ENCODE data around the gene ATP2A2.
A peak's percentile ranks its signal among the peaks of the same experiment; 100 is the strongest.
"Not testable (repeated sequence)": the region's sequence is repeated elsewhere in the genome, so short reads cannot be mapped to it uniquely, and the experiment has no call there.

ATP2A2 gene

DNA sequence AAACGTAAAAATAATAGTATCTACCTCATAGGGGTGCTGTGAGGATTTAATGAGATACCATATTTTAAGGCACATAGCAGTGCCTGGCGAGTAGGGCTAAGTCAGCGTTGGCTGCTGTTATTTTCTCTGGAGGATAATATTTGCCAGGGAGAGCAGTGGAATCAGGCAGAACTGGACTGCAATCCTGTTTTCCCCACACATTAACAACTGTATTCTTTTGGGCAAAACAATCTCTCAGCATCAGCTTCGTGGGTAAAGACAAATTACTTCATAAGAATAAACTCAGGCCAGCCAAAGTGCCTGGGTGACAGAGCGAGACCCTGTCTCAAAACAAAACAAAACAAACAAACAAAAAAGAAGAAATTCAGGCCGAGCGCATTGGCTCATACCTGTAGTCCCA, 29.7 kb upstream of the ATP2A2 start:
- FAIRE-seq (no peak), DNase-seq (ENCODE audit: insufficient read length, low spot score) (no peak)
- TF ChIP-seq POLR2A (IDR thresholded peaks at IDR 0.05; ENCODE audit: low read depth, low read length), result no peak

DNA sequence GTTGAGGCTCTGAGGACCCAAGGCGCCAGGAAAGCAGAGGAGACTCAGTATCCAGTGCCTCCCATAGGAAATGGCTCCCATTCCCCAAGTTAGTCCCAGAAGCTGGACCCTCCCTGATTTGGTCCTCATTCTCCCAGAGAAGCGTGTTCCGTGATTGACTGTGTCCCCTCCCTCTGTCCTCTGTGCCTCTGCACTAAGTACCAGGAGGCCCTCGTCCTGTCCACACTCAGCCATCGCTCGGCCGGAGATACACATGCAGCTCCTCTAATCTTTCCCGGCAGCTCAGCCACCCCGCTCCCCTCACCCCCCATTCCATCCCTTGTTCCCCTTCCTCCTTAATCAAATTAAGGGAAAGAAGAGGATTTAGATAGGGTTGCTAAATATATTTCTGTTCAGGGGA, 28.3 kb upstream of the ATP2A2 start:
- no peak for DNase-seq (ENCODE audit: insufficient read length, low spot score)
- FAIRE-seq, result no peak
- TF ChIP-seq POLR2A (IDR thresholded peaks at IDR 0.05; ENCODE audit: low read depth, low read length), result no peak

DNA sequence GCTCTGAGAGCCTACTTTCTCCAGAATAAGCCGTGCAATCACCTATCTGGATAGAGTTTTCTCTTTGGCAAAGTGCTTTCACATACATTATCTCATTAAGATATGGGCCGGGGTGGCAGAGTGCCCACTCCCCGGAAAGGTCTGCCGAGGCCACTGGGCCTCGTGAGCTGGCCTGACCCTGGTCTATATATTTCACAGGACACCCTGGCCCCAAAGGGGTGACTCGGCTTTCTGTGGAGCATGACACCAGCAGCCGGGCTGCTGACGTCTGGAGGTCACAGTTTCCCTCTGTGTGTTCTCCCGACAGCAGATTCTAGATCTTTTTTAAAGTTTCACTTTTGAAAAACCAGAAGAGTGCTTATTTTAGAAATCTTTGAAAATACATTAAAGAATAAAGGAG, 27.9 kb upstream of the ATP2A2 start:
- no peak for DNase-seq (ENCODE audit: insufficient read length, low spot score)
- FAIRE-seq, result no peak
- no peak for TF ChIP-seq POLR2A (IDR thresholded peaks at IDR 0.05; ENCODE audit: low read depth, low read length)

DNA sequence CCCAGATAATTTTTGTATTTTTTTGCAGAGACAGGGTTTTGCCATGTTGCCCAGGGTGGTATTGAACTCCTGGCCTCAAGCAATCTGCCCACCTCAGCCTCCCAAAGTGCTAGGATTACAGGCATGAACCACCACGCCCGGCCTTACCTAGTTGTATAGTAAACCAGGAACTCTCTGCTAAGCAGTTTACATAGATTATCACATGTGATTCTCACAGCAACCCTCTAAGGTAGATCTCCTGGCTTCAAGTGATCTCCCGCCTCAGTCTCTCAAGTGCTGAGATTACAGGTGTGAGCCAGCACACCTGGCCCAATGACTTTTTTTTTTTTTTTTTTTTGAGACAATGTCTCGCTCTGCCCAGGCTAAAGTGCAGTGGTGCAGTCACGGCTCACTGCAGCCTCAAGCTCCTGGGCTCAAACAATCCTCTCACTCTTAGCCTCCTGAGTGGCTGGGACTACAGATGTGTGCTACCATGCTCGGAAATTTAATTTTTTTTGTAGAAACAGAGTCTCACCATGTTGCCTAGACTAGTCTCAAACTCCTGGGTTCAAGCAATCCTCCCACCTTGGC, 26.0 kb upstream of the ATP2A2 start:
- TF ChIP-seq POLR2A (IDR thresholded peaks at IDR 0.05; ENCODE audit: low read depth, low read length), result no peak
- no peak for FAIRE-seq
- no peak for DNase-seq (ENCODE audit: insufficient read length, low spot score)

DNA sequence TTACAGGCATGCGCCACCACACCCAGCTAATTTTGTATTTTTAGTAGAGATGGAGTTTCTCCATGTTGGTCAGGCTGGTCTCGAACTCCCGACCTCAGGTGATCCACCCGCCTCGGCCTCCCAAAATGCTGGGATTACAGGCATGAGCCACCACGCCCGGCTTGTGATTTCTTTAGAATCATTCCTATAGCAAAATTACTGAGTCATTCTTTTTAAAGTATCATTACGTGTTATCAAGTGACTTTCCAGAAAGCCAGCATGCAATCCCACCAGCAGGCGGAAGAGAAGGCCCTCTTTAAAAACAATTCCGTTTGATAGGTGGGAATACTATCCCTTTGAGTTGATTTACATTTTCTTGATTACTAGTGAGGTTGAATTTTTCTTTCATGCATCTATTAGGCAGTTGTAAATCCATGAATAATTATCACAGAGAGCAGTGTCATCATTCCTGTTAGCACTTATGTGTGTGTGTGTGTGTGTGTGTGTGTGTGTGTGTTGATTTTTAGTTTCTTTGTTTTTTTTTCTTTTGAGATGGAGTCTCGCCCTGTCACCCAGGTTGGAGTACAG, 25.1 kb upstream of the ATP2A2 start:
- DNase-seq (ENCODE audit: insufficient read length, low spot score); FAIRE-seq: not testable (repeated sequence)

DNA sequence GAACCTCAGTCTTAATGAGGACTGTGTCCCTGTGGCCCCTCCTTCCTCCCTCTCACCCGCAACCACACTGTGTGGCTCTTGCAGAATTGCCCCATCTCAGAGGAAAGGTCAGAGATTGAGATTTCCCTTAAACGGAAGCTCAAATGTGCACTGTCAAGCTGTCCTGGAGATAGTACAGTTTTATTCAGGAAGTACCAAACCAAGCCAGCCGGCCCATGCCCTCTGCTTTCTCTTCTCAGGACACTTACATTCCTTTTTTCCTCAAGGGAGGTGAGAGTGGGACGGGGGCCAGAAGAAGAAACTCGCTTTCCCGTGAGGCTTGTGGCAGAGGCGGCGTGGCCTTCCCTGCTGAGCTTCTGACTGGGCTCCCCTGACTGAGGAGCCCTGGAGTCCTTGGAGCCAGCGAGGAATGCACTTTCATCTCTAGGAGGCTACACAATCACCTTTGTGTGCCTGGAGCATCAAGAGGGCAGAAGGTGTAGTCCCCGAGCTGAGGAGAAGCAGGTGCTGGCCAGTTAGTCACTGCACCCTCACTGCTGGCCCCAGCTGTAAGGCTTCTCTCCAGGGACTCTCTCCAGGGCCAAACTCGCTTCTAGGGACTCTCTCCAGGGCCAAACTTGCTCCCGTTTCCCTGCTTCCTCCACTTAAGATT, 24.1 kb upstream of the ATP2A2 start:
- FAIRE-seq (no peak), DNase-seq (ENCODE audit: insufficient read length, low spot score) (no peak)
- TF ChIP-seq POLR2A (IDR thresholded peaks at IDR 0.05; ENCODE audit: low read depth, low read length), result no peak

DNA sequence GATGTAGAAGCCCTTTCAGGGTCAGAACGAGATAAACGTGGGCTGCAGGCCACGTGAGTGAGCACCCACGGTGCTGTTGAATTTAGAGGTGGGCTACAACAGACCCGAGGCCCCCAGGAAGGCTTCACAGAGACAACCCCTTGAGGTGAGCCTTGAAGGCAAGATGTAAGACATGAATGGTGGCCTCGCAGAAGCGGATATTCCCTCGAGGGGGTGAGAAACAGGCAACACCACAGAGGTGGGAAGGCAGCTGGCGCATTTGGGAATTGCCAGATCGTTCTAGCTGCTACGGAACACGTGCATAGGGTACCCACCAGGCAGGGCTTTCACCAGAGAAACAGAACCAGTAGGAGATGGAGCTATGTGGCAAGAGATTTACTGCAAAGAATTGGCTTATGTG, 22.6 kb upstream of the ATP2A2 start:
- no peak for DNase-seq (ENCODE audit: insufficient read length, low spot score)
- no peak for FAIRE-seq
- TF ChIP-seq POLR2A (IDR thresholded peaks at IDR 0.05; ENCODE audit: low read depth, low read length), result no peak

DNA sequence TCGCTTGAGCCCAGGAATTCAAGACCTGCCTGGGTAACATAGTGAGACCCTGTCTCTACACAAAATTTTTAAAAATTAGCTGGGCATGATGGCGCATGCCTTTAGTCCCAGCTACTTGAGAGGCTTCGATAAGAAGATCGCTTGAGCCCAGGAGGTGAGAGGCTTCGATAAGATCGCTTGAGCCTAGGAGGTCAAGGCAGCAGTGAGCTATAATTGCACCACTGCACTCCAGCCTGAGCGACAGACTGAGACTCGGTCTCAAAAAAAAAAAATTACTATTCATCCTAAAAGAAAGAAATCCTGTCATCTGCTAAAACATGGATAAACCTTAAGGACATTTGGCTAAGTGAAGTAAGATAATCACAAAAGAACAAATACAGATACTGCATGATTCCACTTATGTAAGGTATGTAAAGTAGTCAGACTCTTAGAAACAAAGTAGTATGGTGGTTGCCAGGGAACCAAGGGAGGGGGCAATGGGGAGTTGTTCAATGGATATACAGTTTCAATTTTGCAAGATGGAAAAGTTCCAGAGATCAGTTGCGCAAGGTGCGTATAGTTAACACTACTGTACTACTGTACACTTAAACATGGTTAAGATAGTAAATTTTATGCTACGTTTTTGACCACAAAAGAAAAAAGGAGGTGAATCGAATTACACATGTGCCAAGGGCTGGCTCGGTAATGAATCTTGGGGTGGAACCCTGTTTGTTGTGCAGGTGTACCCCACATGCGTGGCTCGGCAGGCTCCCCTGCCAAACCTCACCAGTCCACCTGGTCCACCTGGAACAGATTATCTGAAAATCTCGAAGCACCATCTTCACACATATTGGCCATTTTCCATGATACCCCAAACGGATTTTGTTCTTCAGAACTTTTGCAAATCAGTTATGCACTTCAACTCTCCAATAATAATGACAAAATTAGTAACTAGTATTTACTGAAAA, 18.3 kb upstream of the ATP2A2 start:
- DNase-seq (ENCODE audit: insufficient read length, low spot score), result no peak

DNA sequence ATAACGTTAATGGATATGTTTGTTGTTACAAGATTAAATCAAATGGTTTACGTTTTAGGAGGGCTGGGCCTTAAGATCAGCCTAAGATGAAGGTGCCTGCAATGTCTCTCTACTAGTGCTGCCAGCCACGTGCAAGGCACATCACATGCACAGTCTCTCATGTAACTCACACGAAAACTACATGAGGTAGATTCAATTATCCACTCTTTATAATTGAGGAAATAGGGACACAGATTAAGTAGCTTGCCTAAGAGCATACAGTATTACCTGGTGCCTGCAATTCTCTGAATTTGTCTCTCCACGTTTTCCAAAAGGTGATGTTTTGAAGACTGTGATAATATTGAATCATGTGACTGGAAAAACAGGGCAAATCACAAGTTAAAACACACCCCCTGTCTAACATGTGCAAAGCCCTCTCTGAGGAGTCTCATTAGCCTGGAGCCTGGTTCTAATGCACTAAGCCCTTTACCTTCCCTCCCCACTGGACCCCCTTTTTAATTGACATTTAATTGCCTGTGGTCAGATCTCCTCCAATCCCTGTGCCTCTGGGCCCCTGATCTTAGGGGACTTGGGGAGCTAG, 14.6 kb upstream of the ATP2A2 start:
- no peak for DNase-seq (ENCODE audit: insufficient read length, low spot score)
- no peak for TF ChIP-seq POLR2A (IDR thresholded peaks at IDR 0.05; ENCODE audit: low read depth, low read length)
- no peak for FAIRE-seq

More for the DNA sequence above, 18.3 kb upstream of the ATP2A2 start:
- no peak for FAIRE-seq
- no peak for TF ChIP-seq POLR2A (IDR thresholded peaks at IDR 0.05; ENCODE audit: low read depth, low read length)

DNA sequence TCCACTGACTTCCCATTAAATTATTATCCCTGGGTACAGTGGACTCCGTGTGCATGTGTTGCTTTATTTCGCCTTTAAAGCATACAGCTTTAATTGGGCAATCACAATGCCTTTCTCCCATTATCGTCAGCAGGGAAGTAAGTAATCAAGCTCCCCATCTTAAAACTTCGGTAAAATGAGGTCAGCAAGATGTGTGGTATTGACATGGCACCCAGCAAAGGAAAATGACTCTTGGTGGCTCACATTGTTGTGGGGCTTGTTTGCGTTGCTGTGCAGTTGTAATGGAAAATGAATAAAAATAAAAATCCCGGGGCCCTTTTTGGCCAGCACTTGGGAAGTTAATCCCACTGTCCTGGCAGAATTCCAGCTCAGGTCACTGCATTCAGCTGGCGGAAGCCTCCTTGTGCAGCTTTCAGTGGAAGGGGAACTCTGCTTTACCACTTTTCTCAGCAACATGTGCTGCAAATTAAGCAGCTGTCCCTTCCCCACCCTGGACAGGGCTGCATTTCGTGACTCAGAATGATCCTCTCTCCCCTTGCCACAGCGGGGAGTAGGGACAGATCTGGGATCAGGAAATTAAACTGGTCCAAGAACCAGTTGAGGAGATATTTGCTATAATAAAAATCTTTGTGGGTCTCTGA, 13.9 kb upstream of the ATP2A2 start:
- FAIRE-seq, result peak; percentile 36
- TF ChIP-seq POLR2A (IDR thresholded peaks at IDR 0.05; ENCODE audit: low read depth, low read length), result no peak
- DNase-seq (ENCODE audit: insufficient read length, low spot score), result peak; percentile 62

DNA sequence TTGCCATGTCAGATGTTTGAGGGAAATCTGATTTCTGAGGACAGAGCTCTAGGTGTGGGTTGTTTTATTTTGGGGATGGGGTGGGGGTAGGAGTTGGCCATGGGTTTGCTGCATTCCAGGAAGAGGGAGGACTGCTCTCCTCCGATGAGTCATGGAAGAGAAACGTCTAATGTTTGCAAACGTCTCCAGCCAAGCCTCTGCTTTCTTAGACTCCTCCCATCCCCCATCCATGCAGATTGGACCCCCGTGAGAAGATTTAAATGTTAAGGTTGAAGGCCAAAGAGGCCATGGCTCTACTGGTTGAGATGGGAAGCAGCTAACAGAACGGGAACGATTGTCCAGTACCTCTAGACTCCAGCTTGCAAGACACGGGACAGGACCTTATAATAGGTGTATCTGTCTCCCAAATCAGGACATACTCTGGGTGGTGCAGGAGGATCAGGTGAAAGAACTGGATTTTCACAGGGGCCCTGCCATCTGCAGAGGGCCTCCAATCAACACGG, 11.4 kb upstream of the ATP2A2 start:
- no peak for TF ChIP-seq POLR2A (IDR thresholded peaks at IDR 0.05; ENCODE audit: low read depth, low read length)
- no peak for FAIRE-seq
- peak; percentile 65 for DNase-seq (ENCODE audit: insufficient read length, low spot score)

DNA sequence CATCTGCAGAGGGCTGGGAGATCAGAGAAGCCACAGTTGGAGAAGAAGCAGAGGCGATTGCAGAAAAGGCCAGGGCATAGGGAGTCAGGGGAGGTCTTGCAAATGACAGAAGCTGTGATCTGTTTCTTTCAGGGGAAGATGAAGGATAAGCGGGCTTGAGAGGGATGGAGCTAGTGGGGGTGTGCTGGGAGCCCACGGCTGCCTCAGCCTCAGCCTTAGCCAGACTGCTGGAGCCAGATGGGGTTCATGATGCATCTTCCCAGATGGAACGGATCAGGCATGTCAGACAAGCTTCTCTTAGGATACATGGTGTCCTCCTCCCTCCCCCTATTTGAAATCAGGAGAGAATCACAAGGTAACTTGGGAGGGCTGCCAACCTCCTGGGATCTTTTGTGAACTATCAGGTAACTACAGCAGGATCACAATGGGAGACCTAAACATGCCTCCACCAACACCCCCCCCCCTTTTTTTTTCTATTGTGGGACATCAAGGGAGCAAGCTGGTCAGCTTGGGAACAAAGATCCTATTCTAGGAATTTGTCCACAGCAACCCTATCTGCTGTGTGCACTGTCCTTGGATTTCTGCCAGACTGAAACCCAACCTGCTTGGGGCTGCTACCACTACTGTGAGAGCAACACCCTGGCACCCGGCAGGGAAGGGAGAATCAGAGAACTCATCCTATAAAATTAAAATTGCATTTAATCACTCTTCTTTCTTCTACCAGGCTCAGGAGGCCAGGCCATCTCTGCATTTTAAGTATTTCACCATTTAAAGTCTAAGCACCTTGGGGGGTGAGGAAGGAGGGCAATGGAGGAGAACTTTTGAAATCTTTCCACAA, 10.7 kb upstream of the ATP2A2 start:
- TF ChIP-seq POLR2A (IDR thresholded peaks at IDR 0.05; ENCODE audit: low read depth, low read length), result no peak
- DNase-seq (ENCODE audit: insufficient read length, low spot score) (no peak), FAIRE-seq (no peak)
